HG03565 (cell line): Measurements from ENCODE around the gene NRARP.

Experiments used
- ATAC-seq: cut with Tn5 transposase; IDR thresholded peaks from one replicate; pipeline ENCODE4 v1.9.1; 2021; ENCODE audit warnings: mild to moderate bottlenecking, moderate library complexity; ENCODE audit not compliant: unreplicated experiment

Gene NRARP

GRCh38 chr9:137311986-137312851 lies 10.1 kb upstream of the NRARP start:
- ATAC-seq, result no peak

GRCh38 chr9:137311171-137311985 lies 9.3 kb upstream of the NRARP start:
- ATAC-seq, result no peak

- no peak for ATAC-seq
These were observed 8.3 kb upstream of the NRARP start for GRCh38 chr9:137310189-137311052.

GRCh38 chr9:137309368-137310188 lies 7.5 kb upstream of the NRARP start:
- no peak for ATAC-seq

DNA sequence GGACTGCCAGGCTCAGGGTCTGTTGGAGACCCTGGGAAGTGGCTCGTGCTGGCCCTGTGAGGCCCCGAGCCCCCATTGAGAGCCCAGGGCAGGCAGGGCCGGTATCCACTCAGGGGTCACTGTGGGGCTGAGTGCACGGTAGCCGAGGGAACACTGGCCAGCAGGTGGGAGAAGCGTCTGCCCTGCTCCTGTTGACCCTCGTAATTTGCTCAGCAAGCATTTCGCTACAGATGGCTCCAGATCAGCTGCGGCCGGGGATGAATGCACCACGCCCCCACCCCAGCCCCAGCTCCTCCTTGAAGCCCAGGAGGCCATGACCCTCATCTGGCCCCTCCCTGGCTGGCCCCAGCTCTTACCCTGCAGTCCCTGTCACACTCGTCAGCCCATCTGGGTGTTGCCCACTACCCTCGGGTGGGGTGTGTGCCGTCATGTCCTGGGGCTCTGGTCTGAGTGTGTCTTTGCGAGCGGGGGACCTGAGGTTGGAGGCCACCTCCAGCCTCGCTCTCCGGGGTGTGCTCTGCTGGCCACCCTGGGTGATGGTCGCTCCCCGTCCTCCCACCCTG lies 6.1 kb upstream of the NRARP start:
- ATAC-seq, result no peak

DNA sequence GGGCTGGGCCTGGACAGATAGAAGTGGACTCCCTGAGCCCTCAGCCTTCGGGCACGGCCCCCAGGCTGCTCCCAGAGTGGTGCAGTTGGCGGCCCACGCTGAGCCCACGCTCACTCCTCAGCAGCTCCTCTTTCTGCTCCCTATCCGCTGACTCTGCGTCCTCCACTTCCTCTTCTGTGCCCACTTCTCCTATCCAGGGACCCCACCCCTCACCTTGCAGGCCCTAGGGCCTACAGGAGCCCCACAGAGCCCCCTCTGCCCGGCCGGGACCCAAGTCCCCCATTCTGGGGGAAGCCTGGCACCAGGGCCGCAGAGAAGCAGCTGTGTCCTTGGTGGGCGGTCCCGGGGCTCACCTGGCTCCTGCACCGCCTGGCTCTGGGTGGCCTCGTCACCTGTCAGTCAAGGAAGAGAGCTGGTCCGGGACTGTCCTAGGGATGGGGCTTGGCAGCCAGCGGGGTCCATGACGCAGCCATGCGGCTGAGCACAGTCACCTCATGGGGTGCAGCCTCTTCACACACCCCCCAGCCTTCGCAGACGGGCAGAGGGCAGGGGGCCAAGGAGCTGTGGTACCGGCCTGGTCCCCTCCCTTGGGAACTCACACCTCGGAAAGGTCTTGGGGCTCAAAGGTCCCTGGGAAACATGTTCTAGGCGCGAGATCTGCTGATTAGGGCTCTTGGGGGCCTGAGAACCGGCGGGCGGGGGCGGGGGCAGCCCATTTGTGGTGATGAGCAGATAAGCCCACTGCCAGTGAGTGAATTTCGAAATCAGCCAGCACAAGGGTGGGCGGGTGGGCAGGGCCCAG lies 5.4 kb upstream of the NRARP start:
- no peak for ATAC-seq

DNA sequence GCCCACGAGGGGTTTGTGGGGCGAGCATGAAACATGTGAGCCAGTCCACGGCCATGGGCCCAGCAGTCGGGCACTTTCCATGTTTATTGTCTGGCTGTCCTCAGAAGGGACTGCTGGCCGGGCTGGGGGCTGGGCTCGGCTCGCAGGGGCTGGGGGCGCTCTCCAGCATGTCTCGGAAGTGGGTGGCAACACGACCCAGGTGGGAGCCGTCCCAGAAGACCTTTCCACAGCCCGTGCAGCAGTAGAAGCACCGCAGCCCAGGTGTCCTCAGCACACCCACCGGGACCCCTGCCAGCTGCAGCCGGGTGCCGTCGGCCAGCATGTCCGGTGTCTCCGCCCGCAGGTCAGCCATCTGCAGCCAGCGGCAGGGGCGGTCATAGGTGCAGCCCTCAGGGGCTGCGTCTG lies 4.8 kb upstream of the NRARP start:
- no peak for ATAC-seq

DNA sequence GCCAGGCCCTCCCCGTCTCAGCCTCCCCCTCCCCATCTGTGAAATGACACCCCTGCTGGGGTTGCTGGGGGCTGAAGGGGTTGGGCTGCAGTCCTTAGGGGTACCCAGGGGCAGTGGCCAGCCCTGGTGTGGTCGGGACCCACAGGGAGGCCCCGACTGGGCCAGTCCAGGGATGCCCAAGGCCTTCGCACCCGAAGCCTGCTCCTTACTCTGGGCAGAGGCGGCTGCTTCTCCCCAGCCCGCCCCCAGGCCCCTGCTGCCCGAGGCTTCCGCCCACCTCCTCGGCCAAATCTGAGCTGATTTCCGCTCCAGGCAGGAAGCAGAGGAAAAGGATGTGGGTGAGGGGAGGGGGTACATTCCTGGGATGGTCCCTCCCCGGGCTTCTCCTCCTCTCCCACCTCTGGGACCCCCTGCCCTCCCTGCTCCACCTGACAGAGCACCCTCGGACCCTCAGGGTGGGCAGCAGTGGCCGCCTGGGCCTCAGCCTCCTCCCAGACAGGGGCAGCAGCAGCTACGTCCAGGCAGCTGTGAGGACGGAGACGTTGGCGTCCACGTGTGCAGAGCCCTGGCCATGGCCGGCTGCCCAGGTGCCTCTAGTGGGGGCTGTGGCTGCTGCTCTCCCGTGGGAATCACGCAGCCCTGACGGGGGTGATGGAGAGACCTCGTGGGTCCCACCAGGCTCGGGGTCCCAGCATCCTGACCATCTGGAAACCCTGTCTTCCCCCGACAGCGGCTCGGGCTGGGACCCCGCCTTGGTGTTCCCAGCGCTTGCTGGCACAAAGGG lies 4.2 kb upstream of the NRARP start:
- no peak for ATAC-seq

- no peak for ATAC-seq
These were observed 3.7 kb upstream of the NRARP start for GRCh38 chr9:137305798-137306065.

- no peak for ATAC-seq
These were observed 3.2 kb upstream of the NRARP start for GRCh38 chr9:137305060-137305797.

DNA sequence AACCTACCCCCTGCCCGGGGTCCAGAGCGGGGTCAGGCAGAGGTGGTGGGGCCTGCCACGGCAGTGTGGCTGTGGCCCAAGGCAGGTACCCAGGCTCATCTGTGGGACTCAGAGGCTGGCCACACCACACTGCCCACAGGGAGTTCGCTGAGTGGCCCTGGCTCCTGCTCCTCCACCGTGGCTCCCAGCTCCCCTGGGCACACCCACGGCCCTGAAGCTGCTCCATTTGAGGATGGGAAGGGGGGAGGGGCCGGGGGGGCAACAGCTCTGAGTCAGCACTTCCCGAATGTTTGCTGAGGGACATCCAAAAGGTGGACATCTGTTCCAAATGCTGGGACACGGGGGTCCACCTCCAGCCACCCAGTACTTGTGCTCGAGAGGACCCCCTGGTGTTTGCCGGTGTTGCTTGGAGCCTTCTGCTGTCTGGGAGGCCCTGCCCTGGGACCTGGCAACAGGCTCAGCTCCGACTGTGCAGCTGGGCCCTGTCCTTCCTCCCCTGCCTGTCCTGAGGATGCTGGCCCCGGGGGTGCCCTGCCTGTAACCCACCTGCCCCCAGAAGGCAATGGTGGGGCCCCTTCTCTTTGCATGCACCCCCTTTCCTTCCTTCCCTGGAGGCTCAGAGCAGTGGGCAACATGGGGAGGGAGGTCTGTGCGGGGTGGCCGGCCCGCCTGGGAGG lies 2.5 kb upstream of the NRARP start:
- no peak for ATAC-seq

- ATAC-seq, result no peak
These were observed 1.9 kb upstream of the NRARP start for GRCh38 chr9:137303893-137304382.

DNA sequence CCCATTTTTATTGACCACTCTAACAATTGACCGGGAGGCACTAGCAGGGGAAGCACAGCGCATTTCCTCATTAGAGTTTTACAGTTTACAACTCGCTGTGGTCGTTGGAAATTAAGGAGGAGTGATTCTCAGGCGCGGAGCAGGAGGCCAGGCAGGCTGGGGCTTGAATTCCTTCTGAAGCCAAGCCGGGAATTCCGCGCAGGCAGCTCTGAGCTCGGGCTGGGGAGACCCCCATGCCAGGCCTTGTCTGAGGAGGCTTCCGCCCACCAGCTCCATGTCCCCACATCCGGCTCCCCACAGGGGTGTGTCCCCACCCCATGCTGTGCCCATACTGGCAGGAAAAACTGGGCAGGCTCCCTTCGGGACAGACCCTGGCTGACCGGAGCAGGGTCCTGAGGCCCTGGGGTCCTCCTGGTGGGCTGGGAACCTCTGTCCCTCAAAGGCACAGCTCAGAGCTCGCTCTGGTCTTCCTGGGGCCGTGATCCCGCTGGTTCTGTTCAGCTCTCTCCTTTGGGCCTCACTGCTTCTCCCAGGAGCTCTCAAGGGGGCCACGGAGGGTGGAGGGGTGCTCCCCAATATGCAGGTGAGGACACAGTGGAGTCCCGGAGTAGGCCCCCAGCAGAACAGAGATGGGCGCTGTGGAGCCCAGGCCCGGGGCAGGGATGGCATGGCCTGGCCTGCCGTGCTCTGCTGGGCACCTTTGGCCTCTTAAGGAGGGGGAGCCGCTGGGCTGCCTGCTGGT lies 1.3 kb upstream of the NRARP start:
- no peak for ATAC-seq

DNA sequence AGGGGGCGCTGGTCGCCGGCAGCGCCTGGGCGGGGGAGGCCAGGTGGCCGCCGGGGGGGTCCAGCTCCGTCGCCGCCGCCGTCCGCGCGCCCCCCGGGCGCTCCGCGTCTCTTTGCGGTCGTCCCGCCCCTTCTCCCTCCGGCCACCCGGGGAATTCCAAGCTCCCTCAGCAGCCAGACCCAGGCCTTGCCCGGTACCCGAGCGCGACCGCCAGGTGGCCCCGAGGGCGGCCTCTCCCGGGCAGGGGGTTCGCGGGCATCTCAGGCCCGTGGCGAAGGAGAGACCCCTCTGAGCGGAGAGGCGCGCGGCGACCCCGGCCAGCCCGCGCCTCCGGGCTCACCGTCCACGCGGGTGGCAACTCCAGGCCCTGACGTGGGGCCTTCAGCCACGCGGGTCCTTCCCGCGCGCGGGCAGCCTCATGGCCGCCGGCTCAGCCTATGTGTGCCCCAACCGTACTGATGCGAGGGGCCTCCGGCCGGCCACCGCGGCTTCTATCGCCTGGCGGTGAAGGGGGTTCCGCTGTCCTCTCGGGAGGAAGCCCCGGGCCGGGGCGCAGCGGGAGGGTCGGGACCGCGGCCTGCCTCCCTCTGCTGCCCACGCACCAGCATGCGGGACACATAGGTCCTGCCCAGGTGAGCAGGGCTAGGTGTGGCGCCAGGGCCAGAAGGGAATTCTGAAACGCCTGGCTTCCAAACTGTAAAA lies 529 bp upstream of the NRARP start:
- peak; percentile 25 for ATAC-seq

DNA sequence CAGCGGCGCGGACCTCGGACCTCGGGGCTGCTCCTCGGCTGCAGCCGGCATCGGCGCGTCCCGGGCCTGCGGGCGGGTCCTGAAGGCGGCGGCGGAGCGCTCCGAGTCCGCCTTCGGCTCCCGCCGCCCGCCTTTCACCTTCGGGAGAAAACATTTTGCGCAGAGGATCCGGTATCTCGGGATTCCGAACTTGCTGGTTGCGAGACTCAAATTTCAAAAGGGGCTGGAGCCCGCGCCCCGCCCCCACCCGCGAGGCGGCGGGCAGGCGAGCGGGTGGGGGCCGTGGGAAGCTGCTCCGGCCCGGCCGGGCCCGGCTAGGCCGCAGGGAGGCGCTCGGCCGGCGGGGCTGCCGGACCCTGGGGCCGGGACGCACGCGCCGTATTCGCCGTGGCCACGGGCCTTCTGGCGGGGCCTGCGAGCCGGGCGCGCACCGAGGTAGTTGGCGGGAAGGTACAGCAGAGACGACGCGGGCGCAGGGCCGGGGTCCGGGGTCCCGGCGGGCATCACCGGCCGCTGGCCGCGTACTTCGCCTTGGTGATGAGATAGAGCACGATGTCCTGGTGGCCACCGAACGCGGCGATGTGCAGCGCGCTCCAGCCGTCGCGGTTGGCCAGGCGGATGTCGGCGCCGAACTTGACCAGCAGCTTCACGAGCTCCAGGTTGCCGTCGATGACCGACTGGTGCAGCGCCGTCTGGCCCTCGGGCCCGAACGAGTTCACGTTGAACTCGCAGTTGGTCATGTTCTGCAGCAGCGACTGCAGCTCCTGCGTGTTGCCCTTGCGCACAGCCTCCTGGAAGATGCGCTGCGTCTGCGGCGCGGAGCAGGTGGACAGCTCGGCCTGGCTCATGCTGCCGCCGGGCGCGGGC lies 757 bp downstream of the NRARP start:
- peak; percentile 3 for ATAC-seq
